Testis (tissue), 2 donors: Measurements from ENCODE around the gene FRAT2.

Source experiments
- POLR2A ChIP-seq: fragments of 450-650 bp; IDR thresholded peaks from one replicate; pipeline ENCODE4 v1.6.1; 2017; ENCODE audit warnings: antibody characterized with exemption, mild to moderate bottlenecking, moderate library complexity
- TF ChIP-seq, protein P1 (sequence below), 3 experiments: fragments of 450-650 bp in 2 of 3; fragments of 200-600 bp in 1 of 3; sonication (generic) in 1 of 3; IDR thresholded peaks; one replicate each; pipeline ENCODE4 v1.5.1; 2016 to 2019; ENCODE audit warnings: antibody characterized with exemption in 3 of 3, mild to moderate bottlenecking in 2 of 3, moderate library complexity in 1 of 3

DNA sequence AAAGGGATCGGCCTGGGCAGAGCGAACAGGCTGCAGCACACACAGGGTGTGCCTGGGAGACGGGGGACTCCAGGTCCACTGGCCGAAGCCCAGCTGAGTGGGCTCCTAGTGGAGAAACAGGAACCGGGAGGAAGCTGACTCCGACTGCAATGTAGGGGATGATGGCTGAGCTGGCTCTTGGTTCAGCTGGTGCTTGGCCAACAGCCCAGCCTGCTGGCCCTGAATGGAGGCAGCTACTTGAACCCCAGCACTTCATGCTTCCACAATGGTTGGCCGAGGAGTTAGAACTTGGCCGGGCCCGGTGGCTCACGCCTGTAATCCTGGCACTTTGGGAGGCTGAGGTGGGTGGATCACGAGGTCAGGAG lies 27.0 kb upstream of the FRAT2 start:
- TF ChIP-seq POLR2A: no peak
- TF ChIP-seq, protein P1, sequence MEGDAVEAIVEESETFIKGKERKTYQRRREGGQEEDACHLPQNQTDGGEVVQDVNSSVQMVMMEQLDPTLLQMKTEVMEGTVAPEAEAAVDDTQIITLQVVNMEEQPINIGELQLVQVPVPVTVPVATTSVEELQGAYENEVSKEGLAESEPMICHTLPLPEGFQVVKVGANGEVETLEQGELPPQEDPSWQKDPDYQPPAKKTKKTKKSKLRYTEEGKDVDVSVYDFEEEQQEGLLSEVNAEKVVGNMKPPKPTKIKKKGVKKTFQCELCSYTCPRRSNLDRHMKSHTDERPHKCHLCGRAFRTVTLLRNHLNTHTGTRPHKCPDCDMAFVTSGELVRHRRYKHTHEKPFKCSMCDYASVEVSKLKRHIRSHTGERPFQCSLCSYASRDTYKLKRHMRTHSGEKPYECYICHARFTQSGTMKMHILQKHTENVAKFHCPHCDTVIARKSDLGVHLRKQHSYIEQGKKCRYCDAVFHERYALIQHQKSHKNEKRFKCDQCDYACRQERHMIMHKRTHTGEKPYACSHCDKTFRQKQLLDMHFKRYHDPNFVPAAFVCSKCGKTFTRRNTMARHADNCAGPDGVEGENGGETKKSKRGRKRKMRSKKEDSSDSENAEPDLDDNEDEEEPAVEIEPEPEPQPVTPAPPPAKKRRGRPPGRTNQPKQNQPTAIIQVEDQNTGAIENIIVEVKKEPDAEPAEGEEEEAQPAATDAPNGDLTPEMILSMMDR (IDR thresholded peaks at IDR 0.05): no peak
